GM12878 (cell line): ENCODE measurements around the gene PCDHA1. TPM values are rescaled to one million over a fixed set of nuclear protein-coding genes. Genes with fewer than 3 reads are reported as not detected.

Experiments
- ATAC-seq: fragments of 200-7000 bp; cut with Tn5 transposase; 3 replicates; pipeline ENCODE4 v1.9.1; 2020; ENCODE audit warnings: mild to moderate bottlenecking, moderate library complexity
- BruUV-seq: library from RNA; stranded (reverse); fragments of 400-500 nt; replicated peaks from 2 replicates; lab custom pipeline; 2021; lab: Mats Ljungman, UMichigan
- CTCF ChIA-PET: fragments of 300-600 bp; sonication (Branson Sonifier 250); formaldehyde crosslinking; extraction: SDS; loops from one replicate; lab custom pipeline; 2021; ENCODE audit warnings: inconsistent platforms; lab: Yijun Ruan, JAX
- POLR2A ChIA-PET: fragments of 350-600 bp; formaldehyde crosslinking; extraction: SDS; loops from one replicate; lab custom pipeline; 2021; ENCODE audit warnings: inconsistent platforms; lab: Charles Lee
- RAD21 ChIA-PET: fragments of 300-600 bp; sonication (Branson Sonifier 250); formaldehyde crosslinking; loops from one replicate; lab custom pipeline; 2023; ENCODE audit warnings: antibody characterized with exemption; ENCODE audit not compliant: unreplicated experiment; lab: Charles Lee
- SMC1A ChIA-PET: fragments of 300-600 bp; sonication (Branson Sonifier 250); formaldehyde crosslinking; loops from one replicate; lab custom pipeline; 2023; ENCODE audit not compliant: unreplicated experiment, uncharacterized antibody; lab: Charles Lee
- DNase-seq: peaks from one replicate; pipeline ENCODE4 v3.0.0-alpha.2; 2011; ENCODE audit warnings: low read depth, low spot score
- FAIRE-seq: peaks from 3 replicates; lab custom pipeline; 2011; peaks lifted over from hg19 to GRCh38; lab: Jason Lieb, UNC
- H2AFZ ChIP-seq: 2 replicates; pipeline ENCODE4 v1.6.0; 2011; ENCODE audit warnings: low read depth, low read length, control low read depth; ENCODE audit not compliant: control insufficient read depth
- H3K27ac ChIP-seq: 2 replicates; pipeline ENCODE4 v1.5.1; 2011; ENCODE audit warnings: control low read depth; ENCODE audit not compliant: control insufficient read depth, insufficient read depth
- H3K27me3 ChIP-seq, 2 experiments: replicated peaks in 1 of 2; 2 replicates each; pipeline versions ENCODE4 v1.6.0 to v1.6.1; 2011; ENCODE audit warnings: low read length in 1 of 2; ENCODE audit not compliant: control insufficient read depth in 2 of 2, insufficient read depth in 2 of 2
- H3K36me3 ChIP-seq, 2 experiments: 2 replicates each; pipeline ENCODE4 v1.5.1; 2011; ENCODE audit warnings: low read length in 1 of 2; ENCODE audit not compliant: control insufficient read depth in 2 of 2, insufficient read depth in 2 of 2
- H3K4me1 ChIP-seq: 2 replicates; pipeline ENCODE4 v1.6.1; 2011; ENCODE audit warnings: mild to moderate bottlenecking, low read length, moderate library complexity, mixed read lengths; ENCODE audit not compliant: control insufficient read depth, insufficient read depth
- H3K4me2 ChIP-seq: 2 replicates; pipeline ENCODE4 v1.6.0; 2011; ENCODE audit warnings: control low read depth; ENCODE audit not compliant: control insufficient read depth, insufficient read depth
- H3K4me3 ChIP-seq: fragments of 200-600 bp; sonication (generic); 2 replicates; pipeline ENCODE4 v1.5.1; 2016
- H3K79me2 ChIP-seq: 2 replicates; pipeline ENCODE4 v1.6.0; 2011; ENCODE audit warnings: low read length; ENCODE audit not compliant: control insufficient read depth, insufficient read depth
- H3K9ac ChIP-seq: 2 replicates; pipeline ENCODE4 v1.8.0; 2011; ENCODE audit warnings: low read length, control low read depth, mixed read lengths; ENCODE audit not compliant: control insufficient read depth, insufficient read depth
- H3K9me3 ChIP-seq: replicated peaks from 3 replicates; pipeline ENCODE4 v1.5.1; 2011; ENCODE audit warnings: mild to moderate bottlenecking, low read length; ENCODE audit not compliant: control insufficient read depth, insufficient read depth
- H4K20me1 ChIP-seq: 2 replicates; pipeline ENCODE4 v1.6.0; 2011; ENCODE audit not compliant: control insufficient read depth, insufficient read depth
- ATF3 ChIP-seq: IDR thresholded peaks from 2 replicates; pipeline ENCODE4 v1.6.1; 2011; ENCODE audit warnings: low read depth, mild to moderate bottlenecking, low read length, moderate library complexity, borderline replicate concordance; ENCODE audit errors: extremely low read depth
- ATF7 ChIP-seq: fragments of 450-650 bp; IDR thresholded peaks from 2 replicates; pipeline ENCODE4 v1.6.1; 2016; ENCODE audit warnings: low read depth, mild to moderate bottlenecking
- BHLHE40 ChIP-seq, 2 experiments: fragments of 450-650 bp in 1 of 2; IDR thresholded peaks; 2 replicates each; pipeline ENCODE4 v1.6.1; 2011 to 2017; ENCODE audit warnings: low read depth in 2 of 2, borderline replicate concordance in 1 of 2, improper control_type of control experiment in 1 of 2, low read length in 1 of 2, mild to moderate bottlenecking in 1 of 2
- CEBPZ ChIP-seq: fragments of 150-350 bp; IDR thresholded peaks from 2 replicates; pipeline ENCODE4 v1.6.1; 2016; ENCODE audit warnings: low read depth, low read length
- POU2F2 ChIP-seq: IDR thresholded peaks from 3 replicates; pipeline ENCODE4 v1.6.1; 2011; ENCODE audit warnings: low read depth, mild to moderate bottlenecking, low read length, borderline replicate concordance
- RAD21 ChIP-seq: IDR thresholded peaks from 2 replicates; pipeline ENCODE4 v1.6.1; 2011; ENCODE audit warnings: mild to moderate bottlenecking, low read depth, low read length, moderate library complexity; ENCODE audit not compliant: insufficient read depth
- SRF ChIP-seq, 2 experiments: IDR thresholded peaks; 2 replicates each; pipeline ENCODE4 v1.6.1; 2011; ENCODE audit warnings: low read depth in 2 of 2, low read length in 2 of 2, mild to moderate bottlenecking in 1 of 2, moderate library complexity in 1 of 2
- STAT3 ChIP-seq: IDR thresholded peaks from 2 replicates; pipeline ENCODE4 v1.6.1; 2011; ENCODE audit warnings: low read depth, low read length, improper control_type of control experiment
- TARDBP ChIP-seq: IDR thresholded peaks from 2 replicates; pipeline ENCODE4 v1.6.1; 2016; ENCODE audit warnings: borderline replicate concordance
- USF1 ChIP-seq: IDR thresholded peaks from 2 replicates; pipeline ENCODE4 v1.6.1; 2011; ENCODE audit warnings: borderline replicate concordance, low read depth, mild to moderate bottlenecking, moderate library complexity, mixed read lengths, low read length; ENCODE audit not compliant: insufficient read depth; ENCODE audit errors: extremely low read length
- ZBED1 ChIP-seq: IDR thresholded peaks from 2 replicates; pipeline ENCODE4 v1.6.1; 2016; ENCODE audit warnings: borderline replicate concordance
- ZNF24 ChIP-seq: fragments of 450-650 bp; IDR thresholded peaks from 2 replicates; pipeline ENCODE4 v1.6.1; 2017; ENCODE audit warnings: antibody characterized with exemption, mild to moderate bottlenecking
- ZNF687 ChIP-seq: fragments of 450-650 bp; IDR thresholded peaks from 2 replicates; pipeline ENCODE4 v1.6.1; 2017; ENCODE audit warnings: mild to moderate bottlenecking, moderate library complexity
- WGBS: methylation state at CpG from one replicate; pipeline ENCODE4 v1.1.6; 2016; ENCODE audit warnings: low lambda C conversion rate; ENCODE audit not compliant: insufficient replicate concordance, insufficient coverage; ENCODE audit errors: missing lambda C conversion rate; 5-methylcytosine and 5-hydroxymethylcytosine counted together
- in situ Hi-C: fragments of 300-500 bp; cut with MboI; formaldehyde crosslinking; loops from 9 replicates; pipeline ENCODE4 v1.14.3; 2018; ENCODE audit warnings: mixed read lengths
- intact Hi-C: fragments of 100-400 bp; cut with micrococcal nuclease; formaldehyde crosslinking; loops from one replicate; pipeline ENCODE4 v1.14.2; 2022; ENCODE audit not compliant: unreplicated experiment
- polyA plus RNA-seq, 11 experiments: library from polyadenylated mRNA; depleted of rRNA in 4 of 11; unstranded in 6 of 11; stranded (reverse) in 5 of 11; fragments of >200 nt; fragmentation: Nextera tagmentation in 4 of 11; fragmentation: Illumina TruSeq in 1 of 11; extraction: Ambion mirVana in 4 of 11; extraction: Trizol in 1 of 11; gene quantifications; 1 replicate in 1 of 11; 2 replicates in 10 of 11; pipeline versions ENCODE4 v1.2.1 to v1.2.3, GENCODE V29; 2011 to 2016; ENCODE audit warnings: inconsistent platforms in 2 of 11, missing spikeins in 2 of 11, low read depth in 1 of 11
- total RNA-seq, 4 experiments: library from RNA; depleted of rRNA in 3 of 4; stranded (reverse); fragments of >200 nt in 3 of 4; fragmentation: Illumina TruSeq in 1 of 4; extraction: Trizol in 1 of 4; gene quantifications; 2 replicates each; pipeline versions ENCODE4 v1.2.1 to v1.2.3, GENCODE V29; 2013 to 2021
- TF ChIP-seq, protein P1 (sequence below): fragments of 450-650 bp; IDR thresholded peaks from 2 replicates; pipeline ENCODE4 v1.6.1; 2016; ENCODE audit warnings: mild to moderate bottlenecking

PCDHA1 gene
- total and polyA plus RNA-seq, 10 of the 15 experiments (the other 5 are each of a cell fraction or from before 2014, with no cell fraction given): 0.03 TPM; not detected in 9

GRCh38 chr5:141003031-141003430, 217.1 kb downstream of the PCDHA1 start:
- no peaks in the 10 kb centered on the region for H3K27me3 ChIP-seq
- ChIA-PET SMC1A (no interaction called here), POLR2A (no interaction called here), CTCF (no interaction called here), RAD21 (no interaction called here)
- H3K27ac ChIP-seq: no peak overlapping the region
- no peak for DNase-seq
- no peaks in the 10 kb centered on the region for H3K79me2 ChIP-seq
- no peak overlapping the region for H3K4me2 ChIP-seq
- no TSS peak for BruUV-seq
- H3K4me3 ChIP-seq: no peak overlapping the region
- H3K36me3 ChIP-seq: no peaks in the 10 kb centered on the region
- no peak for ATAC-seq
- H2AFZ ChIP-seq: no peak overlapping the region
- H3K9me3 ChIP-seq: no peaks in the 10 kb centered on the region
- no peaks in the 10 kb centered on the region for H4K20me1 ChIP-seq
- H3K4me1 ChIP-seq: no peaks in the 10 kb centered on the region
- intact Hi-C loops (no loop called here), in situ Hi-C loops (no loop called here)
- no peak for FAIRE-seq
- H3K9ac ChIP-seq: no peak overlapping the region
- WGBS: 8% methylated on average over 3 of the region's 3 CpGs
- TF ChIP-seq ATF3 (no peak), USF1 (no peak), ZNF687 (no peak), ZNF24 (no peak), ZBED1 (no peak), POU2F2 (no peak), RAD21 (no peak), ATF7 (no peak), STAT3 (no peak), TARDBP (no peak), SRF (IDR thresholded peaks at IDR 0.05; ENCODE audit: low read depth in 2 of 2, low read length in 2 of 2) (no peak), CEBPZ (no peak), BHLHE40 (IDR thresholded peaks at IDR 0.05; ENCODE audit: borderline replicate concordance in 1 of 2, low read depth in 2 of 2, low read length in 1 of 2) (no peak)
- TF ChIP-seq, protein P1, sequence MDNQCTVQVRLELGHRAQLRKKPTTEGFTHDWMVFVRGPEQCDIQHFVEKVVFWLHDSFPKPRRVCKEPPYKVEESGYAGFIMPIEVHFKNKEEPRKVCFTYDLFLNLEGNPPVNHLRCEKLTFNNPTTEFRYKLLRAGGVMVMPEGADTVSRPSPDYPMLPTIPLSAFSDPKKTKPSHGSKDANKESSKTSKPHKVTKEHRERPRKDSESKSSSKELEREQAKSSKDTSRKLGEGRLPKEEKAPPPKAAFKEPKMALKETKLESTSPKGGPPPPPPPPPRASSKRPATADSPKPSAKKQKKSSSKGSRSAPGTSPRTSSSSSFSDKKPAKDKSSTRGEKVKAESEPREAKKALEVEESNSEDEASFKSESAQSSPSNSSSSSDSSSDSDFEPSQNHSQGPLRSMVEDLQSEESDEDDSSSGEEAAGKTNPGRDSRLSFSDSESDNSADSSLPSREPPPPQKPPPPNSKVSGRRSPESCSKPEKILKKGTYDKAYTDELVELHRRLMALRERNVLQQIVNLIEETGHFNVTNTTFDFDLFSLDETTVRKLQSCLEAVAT: no peak
